H54 (cell line): ENCODE data around the gene NXN.
"Not testable (repeated sequence)": the region's sequence is repeated elsewhere in the genome, so short reads cannot be mapped to it uniquely, and the experiment has no call there.

Experiments
- DNase-seq: peaks from one replicate; pipeline ENCODE4 v3.0.0; 2011; ENCODE audit warnings: low spot score, mixed read lengths; ENCODE audit not compliant: insufficient read length
- FAIRE-seq: peaks from 3 replicates; lab custom pipeline; 2011; peaks lifted over from hg19 to GRCh38; lab: Jason Lieb, UNC
- POLR2A ChIP-seq: IDR thresholded peaks from 2 replicates; pipeline ENCODE4 v1.6.1; 2011; ENCODE audit warnings: low read depth, mild to moderate bottlenecking, low read length

Gene NXN

GRCh38 chr17:846901-847843 lies 132.4 kb downstream of the NXN start:
- no peak for DNase-seq
- no peak for TF ChIP-seq POLR2A
- no peak for FAIRE-seq

DNA sequence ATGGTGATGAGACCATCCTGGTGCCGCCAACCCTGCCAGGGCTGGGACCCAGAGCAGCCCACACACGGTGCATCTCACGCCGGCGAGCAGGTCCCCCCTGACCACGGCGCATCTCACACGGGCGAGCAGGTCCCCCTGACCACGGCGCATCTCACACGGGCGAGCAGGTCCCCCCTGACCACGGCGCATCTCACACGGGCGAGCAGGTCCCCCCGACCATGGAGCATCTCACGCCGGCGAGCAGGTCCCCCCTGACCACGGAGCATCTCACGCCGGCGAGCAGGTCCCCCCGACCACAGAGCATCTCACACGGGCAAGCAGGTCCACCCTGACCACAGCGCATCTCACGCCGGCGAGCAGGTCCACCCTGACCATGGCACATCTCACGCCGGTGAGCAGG lies 138.3 kb downstream of the NXN start:
- no peak for FAIRE-seq

GRCh38 chr17:838486-838885 lies 141.1 kb downstream of the NXN start:
- TF ChIP-seq POLR2A = no peak
- no peak for DNase-seq
- FAIRE-seq = no peak

More for the DNA sequence above, 138.3 kb downstream of the NXN start:
- no peak for TF ChIP-seq POLR2A
- no peak for DNase-seq

GRCh38 chr17:836151-836550 lies 143.4 kb downstream of the NXN start:
- FAIRE-seq (no peak), DNase-seq (no peak)
- no peak for TF ChIP-seq POLR2A

DNA sequence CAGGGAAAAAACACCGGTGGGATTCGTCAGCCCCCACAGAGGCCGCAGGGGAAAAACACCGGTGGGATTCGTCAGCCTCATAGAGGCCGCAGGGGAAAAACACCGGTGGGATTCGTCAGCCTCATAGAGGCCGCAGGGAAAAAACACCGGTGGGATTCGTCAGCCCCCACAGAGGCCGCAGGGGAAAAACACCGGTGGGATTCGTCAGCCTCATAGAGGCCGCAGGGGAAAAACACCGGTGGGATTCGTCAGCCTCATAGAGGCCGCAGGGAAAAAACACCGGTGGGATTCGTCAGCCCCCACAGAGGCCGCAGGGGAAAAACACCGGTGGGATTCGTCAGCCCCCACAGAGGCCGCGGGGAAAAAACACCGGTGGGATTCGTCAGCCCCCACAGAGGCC lies 143.9 kb downstream of the NXN start:
- not testable (repeated sequence) for DNase-seq, FAIRE-seq

- no peak for TF ChIP-seq POLR2A
- DNase-seq = peak; percentile 64
- no peak for FAIRE-seq
These were observed 144.3 kb downstream of the NXN start for GRCh38 chr17:835263-835662.

GRCh38 chr17:834136-834535 lies 145.4 kb downstream of the NXN start:
- TF ChIP-seq POLR2A = no peak
- no peak for FAIRE-seq
- no peak for DNase-seq

DNA sequence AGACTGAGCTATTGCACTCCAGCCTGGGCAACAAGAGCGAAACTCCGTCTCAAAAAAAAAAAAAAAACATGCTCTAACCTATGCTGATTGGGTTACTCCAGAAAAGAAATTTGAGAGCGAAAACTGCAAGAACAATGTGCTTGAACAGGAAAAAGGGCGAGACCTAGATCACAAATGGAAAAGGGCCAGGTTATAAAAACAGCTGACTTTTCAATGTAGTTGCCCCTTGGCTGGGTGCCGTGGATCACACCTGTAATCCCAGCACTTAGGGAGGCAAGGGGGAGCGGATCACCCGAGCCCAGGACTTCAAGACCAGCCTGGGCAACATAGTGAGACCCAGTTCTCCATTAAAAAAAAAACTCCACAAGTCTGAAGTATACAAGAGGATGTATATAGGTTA lies 148.6 kb downstream of the NXN start:
- FAIRE-seq (no peak), DNase-seq (no peak)
- TF ChIP-seq POLR2A = no peak

GRCh38 chr17:830381-830780 lies 149.2 kb downstream of the NXN start:
- no peak for FAIRE-seq
- no peak for DNase-seq

DNA sequence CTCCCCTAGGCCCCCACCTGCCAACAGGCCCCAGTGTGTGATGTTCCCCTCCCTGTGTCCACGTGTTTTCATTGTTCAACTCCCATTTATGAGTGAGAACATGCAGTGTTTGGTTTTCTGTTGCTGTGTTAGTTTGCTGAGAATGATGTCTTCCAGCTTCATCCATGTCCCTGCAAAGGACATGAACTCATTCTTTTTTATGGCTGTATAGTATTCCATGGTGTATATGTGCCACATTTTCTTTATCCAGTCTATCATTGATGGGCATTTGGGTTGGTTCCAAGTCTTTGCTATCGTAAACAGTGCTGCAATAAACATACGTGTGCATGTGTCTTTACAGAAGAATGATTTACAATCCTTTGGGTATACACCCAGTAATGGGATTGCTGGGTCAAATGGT lies 150.0 kb downstream of the NXN start:
- DNase-seq, FAIRE-seq: not testable (repeated sequence)

More at GRCh38 chr17:830381-830780, 149.2 kb downstream of the NXN start:
- no peak for TF ChIP-seq POLR2A

DNA sequence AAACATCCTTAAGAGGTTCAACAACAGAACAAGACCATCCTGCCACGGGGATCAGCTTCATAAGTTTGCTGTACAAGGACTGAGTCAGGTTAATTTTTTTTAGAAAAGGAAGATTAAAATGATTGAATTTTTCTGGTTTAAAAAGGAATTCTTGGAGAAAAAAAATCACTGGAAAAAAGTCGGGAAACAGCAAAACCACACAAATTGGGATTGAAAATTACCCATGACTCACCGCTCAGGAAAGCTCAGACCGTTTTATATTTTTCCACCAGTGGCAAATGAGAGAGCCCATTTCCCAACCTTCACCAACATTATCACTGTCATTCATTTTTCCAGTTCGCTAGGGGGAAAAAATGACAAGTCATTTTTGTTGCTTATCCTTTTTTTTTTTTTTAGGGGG lies 150.8 kb downstream of the NXN start:
- DNase-seq (no peak), FAIRE-seq (no peak)
- TF ChIP-seq POLR2A = no peak

DNA sequence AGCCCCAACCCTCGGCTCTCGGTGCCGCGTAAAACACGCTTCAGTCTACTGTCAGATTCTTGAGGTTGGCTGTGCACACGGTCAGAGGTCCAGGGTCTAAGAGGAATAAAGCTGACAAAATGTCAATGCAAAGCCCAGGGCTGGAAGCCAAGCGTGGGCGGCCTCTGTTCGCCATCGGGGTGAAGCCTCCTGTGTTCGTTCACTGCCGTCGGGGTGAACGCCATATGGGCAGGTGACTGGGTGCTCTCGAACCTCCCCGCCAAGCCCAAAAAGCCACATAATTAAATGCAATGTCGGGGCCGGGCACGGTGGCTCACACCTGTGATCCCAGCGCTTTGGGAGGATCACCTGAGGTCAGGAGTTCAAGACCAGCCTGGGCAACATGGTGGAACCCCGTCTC lies 152.8 kb downstream of the NXN start:
- TF ChIP-seq POLR2A = no peak
- FAIRE-seq (no peak), DNase-seq (no peak)

DNA sequence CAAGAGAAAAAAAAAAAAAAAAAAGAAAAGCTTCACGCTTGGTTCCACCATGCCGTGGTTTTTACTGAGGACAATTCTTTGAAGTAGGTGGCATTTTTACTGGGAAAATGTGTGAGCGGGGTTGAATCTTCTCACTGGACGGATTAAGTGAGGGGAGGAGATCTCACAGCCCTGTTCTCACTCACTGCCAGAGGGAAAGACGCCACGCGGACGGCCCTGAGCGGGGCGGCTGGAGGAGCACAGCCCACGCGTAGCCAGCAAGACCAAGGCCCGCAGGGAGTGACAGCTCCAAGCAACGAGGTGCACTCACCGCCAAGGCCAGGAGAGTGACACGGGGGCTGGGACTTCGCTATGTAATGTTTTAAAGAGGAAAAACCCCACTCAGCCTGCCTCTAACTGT lies 154.4 kb downstream of the NXN start:
- FAIRE-seq (no peak), DNase-seq (no peak)
- TF ChIP-seq POLR2A = no peak

- no peak for FAIRE-seq
- no peak for DNase-seq
- no peak for TF ChIP-seq POLR2A
These were observed 155.2 kb downstream of the NXN start for GRCh38 chr17:824378-824777.

- FAIRE-seq (no peak), DNase-seq (no peak)
- no peak for TF ChIP-seq POLR2A
These were observed 156.1 kb downstream of the NXN start for GRCh38 chr17:823501-823902.
